IMR-90 (cell line): Measurements from ENCODE around the gene ANKRD44. TPM values are rescaled to one million over a fixed set of nuclear protein-coding genes. Genes with fewer than 3 reads are reported as not detected.
A peak's percentile ranks its signal among the peaks of the same experiment; 100 is the strongest.

Experiments
- ATAC-seq: fragments of 200-7000 bp; cut with Tn5 transposase; 2 replicates; pipeline ENCODE4 v1.9.1; 2020; ENCODE audit warnings: low read depth, mild to moderate bottlenecking, moderate library complexity
- BruUV-seq: library from RNA; stranded (reverse); fragments of 400-500 nt; replicated peaks from 2 replicates; lab custom pipeline; 2021; lab: Mats Ljungman, UMichigan
- CTCF ChIA-PET: fragments of 300-600 bp; formaldehyde crosslinking; extraction: SDS; loops from one replicate; lab custom pipeline; 2021; ENCODE audit warnings: antibody characterized with exemption; lab: Yijun Ruan, JAX
- POLR2A ChIA-PET: fragments of 300-600 bp; sonication (Branson Sonifier 250); formaldehyde crosslinking; loops from one replicate; lab custom pipeline; 2022; ENCODE audit warnings: antibody characterized with exemption; ENCODE audit not compliant: unreplicated experiment; lab: Charles Lee
- DNase-seq: peaks from one replicate; pipeline ENCODE4 v3.0.0; 2013
- H2AFZ ChIP-seq: replicated peaks from 2 replicates; pipeline ENCODE3; 2013; ENCODE audit warnings: low read length, mild to moderate bottlenecking; ENCODE audit not compliant: poor library complexity
- H2AK5ac ChIP-seq: 2 replicates; pipeline ENCODE4 v1.6.1; 2013; ENCODE audit warnings: low read depth, low read length, inconsistent platforms
- H2AK9ac ChIP-seq: replicated peaks from 2 replicates; pipeline ENCODE3; 2013; ENCODE audit warnings: mild to moderate bottlenecking, low read depth, low read length, moderate library complexity; ENCODE audit not compliant: poor library complexity
- H2BK120ac ChIP-seq: 2 replicates; pipeline ENCODE4 v1.6.1; 2013; ENCODE audit warnings: low read depth, low read length, inconsistent platforms
- H2BK15ac ChIP-seq: 3 replicates; pipeline ENCODE4 v1.6.1; 2013; ENCODE audit warnings: low read depth, low read length, inconsistent platforms
- H2BK20ac ChIP-seq: 2 replicates; pipeline ENCODE4 v1.6.1; 2013; ENCODE audit warnings: low read depth, mild to moderate bottlenecking, inconsistent platforms, low read length, moderate library complexity
- H2BK5ac ChIP-seq: 2 replicates; pipeline ENCODE4 v1.6.1; 2013; ENCODE audit warnings: mild to moderate bottlenecking, low read depth, low read length, inconsistent platforms; ENCODE audit not compliant: poor library complexity, severe bottlenecking
- H3K14ac ChIP-seq: replicated peaks from 2 replicates; pipeline ENCODE4 v1.6.1; 2013; ENCODE audit warnings: low read depth, low read length, inconsistent platforms
- H3K18ac ChIP-seq: 2 replicates; pipeline ENCODE4 v1.6.1; 2013; ENCODE audit warnings: low read depth, low read length, control low read depth
- H3K23ac ChIP-seq: 2 replicates; pipeline ENCODE4 v1.6.1; 2013; ENCODE audit warnings: low read depth, low read length, inconsistent platforms
- H3K27ac ChIP-seq: 2 replicates; pipeline ENCODE4 v1.5.1; 2013; ENCODE audit warnings: mild to moderate bottlenecking, control low read depth, low read length; ENCODE audit not compliant: insufficient read depth
- H3K27me3 ChIP-seq: 2 replicates; pipeline ENCODE4 v1.6.1; 2013; ENCODE audit warnings: low read length; ENCODE audit not compliant: control insufficient read depth, insufficient read depth
- H3K36me3 ChIP-seq: 2 replicates; pipeline ENCODE4 v1.6.1; 2013; ENCODE audit warnings: low read length, mixed read lengths; ENCODE audit not compliant: control insufficient read depth, insufficient read depth
- H3K4ac ChIP-seq: 2 replicates; pipeline ENCODE4 v1.6.1; 2013; ENCODE audit warnings: low read depth, low read length, inconsistent platforms
- H3K4me1 ChIP-seq: 2 replicates; pipeline ENCODE4 v1.6.1; 2013; ENCODE audit warnings: low read length, mixed read lengths; ENCODE audit not compliant: control insufficient read depth, insufficient read depth
- H3K4me2 ChIP-seq: 2 replicates; pipeline ENCODE4 v1.6.1; 2013; ENCODE audit warnings: low read depth, mild to moderate bottlenecking, control low read depth, low read length, moderate library complexity
- H3K4me3 ChIP-seq: 2 replicates; pipeline ENCODE4 v1.5.1; 2013; ENCODE audit warnings: low read depth, mild to moderate bottlenecking, control low read depth, low read length, moderate library complexity; ENCODE audit not compliant: insufficient read depth
- H3K56ac ChIP-seq: 2 replicates; pipeline ENCODE4 v1.6.1; 2013; ENCODE audit warnings: low read length, inconsistent platforms; ENCODE audit not compliant: insufficient read depth; ENCODE audit errors: extremely low read depth
- H3K79me1 ChIP-seq, 2 experiments: 2 replicates each; pipeline ENCODE4 v1.6.1; 2013; ENCODE audit warnings: low read length in 2 of 2, inconsistent platforms in 1 of 2, low read depth in 1 of 2
- H3K9ac ChIP-seq: 2 replicates; pipeline ENCODE4 v1.6.1; 2013; ENCODE audit warnings: low read depth, low read length, control low read depth
- H3K9me1 ChIP-seq: 2 replicates; pipeline ENCODE4 v1.6.1; 2013; ENCODE audit warnings: low read length, inconsistent platforms; ENCODE audit not compliant: insufficient read depth
- H3K9me3 ChIP-seq: 2 replicates; pipeline ENCODE4 v1.6.1; 2013; ENCODE audit warnings: low read length; ENCODE audit not compliant: control insufficient read depth, insufficient read depth
- H4K20me1 ChIP-seq: 2 replicates; pipeline ENCODE4 v1.6.1; 2013; ENCODE audit warnings: low read length, inconsistent platforms; ENCODE audit not compliant: insufficient read depth
- H4K5ac ChIP-seq: 2 replicates; pipeline ENCODE4 v1.6.1; 2013; ENCODE audit warnings: mild to moderate bottlenecking, low read depth, low read length, control low read depth
- H4K8ac ChIP-seq, 2 experiments: 2 replicates each; pipeline ENCODE4 v1.6.1; 2013; ENCODE audit warnings: low read depth in 2 of 2, low read length in 2 of 2, control low read depth in 1 of 2, inconsistent platforms in 1 of 2
- H4K91ac ChIP-seq: 2 replicates; pipeline ENCODE4 v1.6.1; 2013; ENCODE audit warnings: low read depth, low read length, inconsistent platforms; ENCODE audit not compliant: insufficient read depth
- BHLHE40 ChIP-seq: fragments of 150-350 bp; IDR thresholded peaks from 2 replicates; pipeline ENCODE4 v1.6.1; 2016; ENCODE audit warnings: mild to moderate bottlenecking, low read depth, low read length
- CEBPB ChIP-seq: IDR thresholded peaks from 2 replicates; pipeline ENCODE4 v1.6.1; 2012; ENCODE audit warnings: low read depth, low read length, improper control_type of control experiment
- FOS ChIP-seq: fragments of 150-350 bp; IDR thresholded peaks from 2 replicates; pipeline ENCODE4 v1.6.1; 2016; ENCODE audit warnings: low read depth, low read length
- MAFK ChIP-seq: IDR thresholded peaks from 2 replicates; pipeline ENCODE4 v1.6.1; 2012; ENCODE audit warnings: low read depth, low read length, improper control_type of control experiment
- RAD21 ChIP-seq: IDR thresholded peaks from 2 replicates; pipeline ENCODE4 v1.6.1; 2012; ENCODE audit warnings: low read length, improper control_type of control experiment
- WGBS, 2 experiments: methylation state at CpG; one replicate each; pipeline versions ENCODE4 v1.1.5 to v1.1.7; 2013; ENCODE audit warnings: missing lambda C conversion rate in 2 of 2; ENCODE audit not compliant: insufficient read length in 1 of 2; ENCODE audit errors: extremely low coverage in 2 of 2; 5-methylcytosine and 5-hydroxymethylcytosine counted together
- dilution Hi-C: fragments of 300-500 bp; cut with HindIII; formaldehyde crosslinking; loops from one replicate; pipeline ENCODE4 v1.14.3; 2018; ENCODE audit warnings: low sequenced_read_pairs; ENCODE audit not compliant: unreplicated experiment
- in situ Hi-C: fragments of 300-500 bp; cut with MboI; formaldehyde crosslinking; loops from 3 replicates; pipeline ENCODE4 v1.14.3; 2019; ENCODE audit warnings: low sequenced_read_pairs, inconsistent platforms, mixed read lengths
- intact Hi-C: fragments of 100-400 bp; cut with micrococcal nuclease; formaldehyde crosslinking; loops from 2 replicates; pipeline ENCODE4 v1.10.0; 2022
- polyA plus RNA-seq, 3 experiments: library from polyadenylated mRNA; depleted of rRNA; stranded (reverse); fragments of >200 nt; gene quantifications; 2 replicates each; pipeline ENCODE4 v1.2.3, GENCODE V29; 2012; ENCODE audit warnings: low replicate concordance in 1 of 3
- total RNA-seq: library from RNA; depleted of rRNA; stranded (reverse); fragments of >200 nt; gene quantifications from 2 replicates; pipeline ENCODE4 v1.2.3, GENCODE V29; 2012

Gene ANKRD44
- total and polyA plus RNA-seq, 2 of the 4 experiments (the other 2 are of a cell fraction) = 5.2 to 15.6 TPM

DNA sequence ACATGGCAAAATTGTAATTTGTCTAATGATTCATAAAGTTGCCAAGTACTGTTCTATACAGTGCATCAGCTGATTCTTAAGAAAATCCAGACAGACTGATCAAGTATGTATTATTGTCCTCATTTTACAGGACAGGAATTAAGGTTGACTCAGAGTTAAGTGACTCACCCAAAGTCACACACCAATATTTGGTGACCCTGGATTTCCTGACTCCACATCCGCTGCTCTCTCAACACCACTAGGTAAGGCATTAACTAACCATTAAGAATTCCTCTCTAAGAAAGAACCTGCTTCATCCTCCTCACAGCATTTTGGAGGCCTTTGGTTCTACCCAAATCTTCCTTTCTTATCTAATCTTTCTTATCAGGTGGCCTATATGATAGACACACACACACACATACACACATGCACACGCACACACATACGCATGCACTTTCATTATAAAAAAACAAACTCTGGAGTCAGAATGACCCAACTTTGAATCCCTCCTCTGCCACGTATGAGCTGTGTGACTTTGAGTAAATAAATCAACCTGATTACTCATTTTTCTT lies 150.8 kb downstream of the ANKRD44 start:
- H3K27me3 ChIP-seq = no peaks in the 10 kb centered on the region
- no TSS peak for BruUV-seq
- H4K91ac ChIP-seq = peak overlapping the region; percentile 42; the same call in 1 of the 2 replicates
- H4K8ac ChIP-seq = peak overlapping the region in 1 of 2 experiments; percentile 20; a peak in 1 of 4 replicates
- H4K5ac ChIP-seq = no peak overlapping the region; the same call in 1 of the 2 replicates
- no peak overlapping the region for H3K56ac ChIP-seq
- no peak overlapping the region for H2AFZ ChIP-seq
- no peak overlapping the region for H3K27ac ChIP-seq
- peaks cover 0 to 10% of the 10 kb centered on the region in 2 experiments; a peak in 1 of 4 replicates for H3K79me1 ChIP-seq
- H4K20me1 ChIP-seq = no peaks in the 10 kb centered on the region
- in situ Hi-C loops = no loop called here
- peak overlapping the region; percentile 7; the same call in 1 of the 2 replicates for H2BK20ac ChIP-seq
- no peaks in the 10 kb centered on the region for H3K36me3 ChIP-seq
- WGBS, 2 experiments = 0% methylated on average over 1 of the region's 4 CpGs; no CpG with 5 or more reads in 1 of the 2 experiments
- H2BK5ac ChIP-seq = peak overlapping the region; percentile 87
- ChIA-PET CTCF (interaction anchor here (0.9 to 2.3 kb wide), 7 partner anchors 9 to 46 kb away, joined by 3 to 13 read pairs (median 4); no protein-coding TSS in a partner anchor), POLR2A (interaction anchor here (0.6 kb wide), 1 partner anchor 128 kb away, joined by 3 read pairs; no protein-coding TSS in a partner anchor)
- H3K4me2 ChIP-seq = peak overlapping the region; percentile 60; the same call in 1 of the 2 replicates
- H2BK15ac ChIP-seq = peak overlapping the region; percentile 49; the same call in 1 of the 3 replicates
- DNase-seq (peak; percentile 85), ATAC-seq (peak; percentile 79)
- peaks cover 4% of the 10 kb centered on the region for H3K9me1 ChIP-seq
- dilution Hi-C loops = no loop called here
- H3K4ac ChIP-seq = peak overlapping the region; percentile 44; the same call in 1 of the 2 replicates
- H3K18ac ChIP-seq = peak overlapping the region; percentile 66; the same call in 1 of the 2 replicates
- peaks cover 10% of the 10 kb centered on the region for H3K4me1 ChIP-seq
- 0 out of 2 replicates have a peak overlapping the region, but pooled peaks have one; percentile 11 for H3K14ac ChIP-seq
- H2AK5ac ChIP-seq = no peak overlapping the region
- intact Hi-C loops = no loop called here
- no peak overlapping the region for H2AK9ac ChIP-seq
- H3K9ac ChIP-seq = no peak overlapping the region
- H3K23ac ChIP-seq = peak overlapping the region; percentile 76; the same call in 1 of the 2 replicates
- H2BK120ac ChIP-seq = peak overlapping the region; percentile 78; the same call in 1 of the 2 replicates
- no peaks in the 10 kb centered on the region for H3K9me3 ChIP-seq
- peak; percentile 33 for TF ChIP-seq BHLHE40
- 0 out of 2 replicates have a peak, but pooled peaks have one; percentile 48 for TF ChIP-seq CEBPB
- TF ChIP-seq FOS = peak; percentile 43
- 0 out of 2 replicates have a peak, but pooled peaks have one; percentile 5 for TF ChIP-seq MAFK
- no peak for TF ChIP-seq RAD21
- no peak overlapping the region for H3K4me3 ChIP-seq
